Measurements from ENCODE around the gene BCKDHB.
A peak's percentile ranks its signal among the peaks of the same experiment; 100 is the strongest.

Gene BCKDHB

DNA sequence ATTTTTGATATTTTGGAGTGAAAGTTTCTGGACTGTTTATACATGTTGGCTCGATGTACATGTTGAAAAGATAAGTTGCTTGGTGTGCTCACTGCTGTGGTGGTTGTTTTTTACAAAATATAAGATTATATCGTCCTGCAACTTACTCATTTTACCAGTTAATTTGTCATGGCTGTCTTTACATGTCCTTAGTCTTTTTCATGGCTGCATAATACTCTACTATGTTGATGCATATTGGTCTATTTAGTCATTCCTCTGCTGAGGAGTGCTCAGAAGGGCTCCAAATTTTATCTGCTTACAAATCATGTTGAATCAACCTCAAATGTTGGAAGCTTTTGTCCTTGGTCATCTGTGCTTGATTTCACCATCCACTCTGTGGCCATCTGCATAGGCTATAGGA, 164.6 kb downstream of the BCKDHB start:
- no peak for DNase-seq

DNA sequence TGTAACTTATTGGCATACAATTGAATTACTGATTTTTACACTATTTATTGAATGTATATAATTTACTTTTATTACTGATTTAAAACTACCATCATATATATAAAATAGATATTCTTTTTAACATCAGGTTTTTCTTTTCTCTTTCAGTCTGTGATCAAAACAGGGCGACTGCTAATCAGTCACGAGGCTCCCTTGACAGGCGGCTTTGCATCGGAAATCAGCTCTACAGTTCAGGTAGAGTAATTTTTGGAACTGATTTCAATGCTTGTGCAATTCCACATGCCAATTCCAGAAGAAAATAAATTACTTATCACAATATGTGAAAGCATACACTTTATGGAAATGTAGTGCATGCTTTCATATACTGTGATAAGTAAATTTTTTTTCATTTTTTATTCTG, 166.5 kb downstream of the BCKDHB start:
- DNase-seq = no peak

DNA sequence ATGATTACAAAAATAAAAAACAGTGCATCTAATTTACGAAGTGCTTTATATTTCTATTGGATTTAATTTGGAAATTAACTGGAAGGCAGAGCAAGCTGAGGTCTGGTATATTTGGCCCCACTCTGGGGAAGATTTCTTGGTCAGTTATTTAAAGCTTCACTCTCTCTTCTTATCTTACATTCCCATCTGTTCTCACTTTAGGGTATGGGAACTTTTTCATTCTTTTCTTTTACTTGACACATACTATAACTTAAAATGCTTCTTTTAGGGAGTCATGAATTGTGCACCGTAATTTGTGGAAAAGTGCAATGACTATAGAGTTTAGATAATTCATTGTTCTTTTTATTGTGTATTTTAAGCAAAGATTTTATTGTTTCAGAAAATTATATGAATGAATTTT, 170.4 kb downstream of the BCKDHB start:
- no peak for DNase-seq

DNA sequence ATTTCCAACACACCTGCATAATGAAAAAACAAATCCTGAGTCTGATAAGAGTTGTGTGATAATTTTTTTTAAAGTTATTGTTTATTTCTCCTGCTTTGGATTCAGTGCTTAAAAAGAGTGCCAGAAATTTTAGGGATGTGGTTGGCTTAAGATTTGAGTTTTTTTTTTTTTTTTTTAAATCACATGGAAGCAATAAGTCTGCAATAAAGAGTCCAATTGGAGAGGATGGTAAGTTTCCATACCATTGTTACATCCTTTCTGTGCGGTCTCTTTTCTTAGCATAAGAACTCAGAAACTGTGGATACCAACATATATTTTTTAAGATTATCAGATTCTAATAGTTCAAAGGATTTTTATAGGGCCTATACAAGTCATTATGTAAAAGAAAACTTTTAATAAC, 171.0 kb downstream of the BCKDHB start:
- no peak for DNase-seq

DNA sequence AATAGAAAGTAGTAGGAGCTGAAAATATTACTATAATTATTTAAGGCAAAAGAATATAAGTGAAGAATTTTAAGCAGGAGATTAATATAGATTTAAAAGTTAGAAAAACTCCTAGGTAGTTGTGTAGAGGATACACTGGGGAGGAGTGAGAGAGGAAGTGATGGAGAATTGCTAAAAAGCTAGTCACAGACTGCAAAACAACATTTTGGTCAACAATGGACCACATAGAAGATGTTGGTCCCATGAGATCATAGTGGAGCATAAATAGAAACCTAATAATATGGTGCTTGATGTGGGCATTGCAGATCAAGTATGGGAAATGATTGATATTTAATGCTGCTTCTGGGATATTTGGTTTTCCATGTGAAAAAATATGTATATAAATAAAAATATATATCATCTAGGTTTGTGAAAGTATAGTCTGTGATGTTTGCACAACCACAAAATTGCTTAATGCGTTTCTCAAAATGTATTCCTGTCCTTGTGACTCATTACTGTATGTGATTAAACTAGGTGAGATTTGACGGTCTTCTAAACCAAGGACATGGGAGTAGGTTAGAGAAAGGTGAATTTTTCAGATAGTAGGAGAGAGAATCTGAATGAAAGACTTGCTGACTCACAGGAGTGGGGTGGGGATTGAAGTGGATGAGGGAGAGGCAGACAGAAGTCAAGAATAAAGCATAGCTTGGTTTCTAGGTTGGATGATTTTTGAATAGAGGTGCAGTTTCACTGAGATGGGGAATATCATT, 174.0 kb downstream of the BCKDHB start:
- DNase-seq = peak; percentile 11

DNA sequence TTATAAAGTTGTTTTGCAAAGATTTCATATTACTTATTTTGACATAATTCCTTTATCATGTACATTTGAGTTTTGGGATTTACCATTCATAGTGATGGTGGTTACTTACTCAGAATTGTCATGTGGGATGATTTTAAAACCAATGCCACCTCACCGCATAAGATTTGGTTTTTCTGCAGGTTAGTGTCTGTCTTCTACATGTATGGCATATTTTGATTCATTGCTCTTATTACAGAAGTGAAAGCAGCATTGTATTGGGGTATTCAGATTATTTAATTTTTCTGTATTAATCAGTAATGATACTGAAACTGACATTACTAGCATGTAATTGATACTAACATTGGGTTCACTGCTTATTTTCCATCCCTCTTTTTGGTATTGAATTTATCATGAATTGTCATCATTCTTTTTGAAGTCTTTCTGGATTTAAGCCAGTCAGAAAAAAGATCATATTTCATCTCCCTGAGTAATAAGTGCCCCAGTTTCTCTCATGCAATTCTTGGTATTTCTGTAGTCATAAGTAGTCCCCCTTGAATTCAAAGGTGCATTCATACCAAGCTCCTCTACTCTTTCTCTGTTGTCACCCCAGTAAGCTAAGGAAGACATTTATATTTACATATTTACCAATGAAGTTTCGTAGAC, 176.6 kb downstream of the BCKDHB start:
- no peak for DNase-seq

DNA sequence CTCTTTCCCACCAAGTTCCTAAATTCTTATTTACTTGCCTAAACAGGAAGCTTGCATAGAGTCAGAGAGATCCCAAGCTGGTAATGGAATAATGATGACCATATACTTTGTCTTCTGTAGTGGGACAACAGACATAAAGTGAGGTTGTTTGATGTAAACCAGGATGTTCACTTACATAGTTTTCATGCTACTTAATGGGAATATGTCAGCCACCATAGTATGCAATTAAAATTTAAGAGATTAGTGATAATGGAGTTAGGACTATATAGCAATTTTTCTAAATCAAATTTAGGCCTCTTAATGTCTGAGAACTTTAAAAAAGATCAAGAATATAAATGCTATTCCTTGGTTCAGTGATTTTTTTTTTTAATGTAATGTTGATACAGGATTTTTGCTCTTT, 180.6 kb downstream of the BCKDHB start:
- DNase-seq = no peak

DNA sequence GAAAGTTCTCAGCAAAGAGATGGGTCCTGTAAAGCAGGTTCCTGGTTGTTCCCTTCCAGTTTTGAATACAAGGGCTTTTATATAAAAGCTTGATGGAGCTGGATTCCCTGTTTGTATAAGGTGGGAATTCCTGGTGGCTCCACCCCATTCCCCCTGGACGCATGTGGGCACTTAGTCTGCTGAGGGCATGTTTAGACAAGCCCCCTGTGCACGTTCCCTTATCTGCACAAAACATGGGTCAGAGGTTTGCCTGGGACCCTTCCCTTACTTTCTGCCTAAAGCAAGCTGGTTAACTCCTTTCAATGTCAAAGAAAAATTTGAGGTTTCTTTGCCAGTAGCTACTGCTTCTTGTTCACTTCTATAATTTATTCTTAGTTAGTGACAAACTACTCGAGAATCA, 181.1 kb downstream of the BCKDHB start:
- no peak for DNase-seq

DNA sequence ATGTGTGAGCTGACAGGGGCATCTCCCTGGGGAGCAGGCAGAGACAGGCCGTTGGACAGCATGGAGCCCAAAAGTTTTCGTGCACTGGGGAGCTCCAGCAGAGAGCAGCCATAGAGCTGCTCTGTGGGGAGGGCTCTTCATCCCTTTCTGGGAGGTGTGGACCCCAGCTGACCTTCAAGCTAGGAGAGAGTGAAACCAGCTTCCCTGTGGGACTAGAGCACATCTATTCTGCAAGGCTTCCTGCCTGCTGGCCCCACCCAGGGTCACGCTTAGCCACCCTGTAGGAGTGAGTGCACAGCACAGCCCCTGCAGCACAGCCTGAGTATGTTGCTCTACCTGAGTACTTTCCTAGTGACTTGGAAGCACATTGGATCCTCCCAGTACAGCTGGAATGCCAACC, 183.3 kb downstream of the BCKDHB start:
- no peak for DNase-seq

DNA sequence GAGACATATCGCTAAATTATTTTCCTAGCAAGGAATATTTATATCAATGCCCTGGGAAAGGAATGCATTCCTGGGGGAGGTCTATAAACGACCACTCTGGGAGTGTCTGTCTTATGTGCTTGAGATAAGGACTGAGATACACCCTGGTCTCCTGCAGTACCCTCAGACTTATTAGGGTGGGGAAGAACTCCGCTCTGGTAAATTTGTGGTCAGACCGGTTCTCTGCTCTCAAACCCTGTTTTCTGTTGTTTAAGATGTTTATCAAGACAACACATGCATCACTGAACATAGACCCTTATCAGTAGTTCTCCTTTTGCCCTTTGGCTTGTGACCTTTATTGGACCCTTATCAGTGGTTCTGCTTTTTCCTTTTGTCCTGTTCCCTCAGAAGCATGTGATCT, 188.1 kb downstream of the BCKDHB start:
- DNase-seq = peak; percentile 50

DNA sequence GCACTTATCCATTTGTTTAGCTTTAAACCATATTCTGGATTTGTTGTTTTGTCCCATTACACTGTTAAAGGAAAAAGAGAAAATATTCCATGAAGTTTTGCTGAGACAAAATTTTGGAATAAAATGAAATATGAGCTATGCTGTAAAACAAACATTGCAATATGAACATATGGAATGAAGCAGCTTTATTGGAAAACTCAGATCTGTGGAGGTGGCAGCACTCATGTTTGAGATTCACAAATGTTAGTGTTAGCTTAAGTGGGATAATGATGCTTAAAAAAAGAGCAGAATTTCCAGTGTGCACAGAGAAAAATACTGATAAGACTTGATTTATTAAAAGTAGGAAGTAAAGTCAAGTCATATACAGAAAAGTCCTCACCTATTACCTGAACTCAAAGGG, 196.2 kb downstream of the BCKDHB start:
- no peak for DNase-seq

DNA sequence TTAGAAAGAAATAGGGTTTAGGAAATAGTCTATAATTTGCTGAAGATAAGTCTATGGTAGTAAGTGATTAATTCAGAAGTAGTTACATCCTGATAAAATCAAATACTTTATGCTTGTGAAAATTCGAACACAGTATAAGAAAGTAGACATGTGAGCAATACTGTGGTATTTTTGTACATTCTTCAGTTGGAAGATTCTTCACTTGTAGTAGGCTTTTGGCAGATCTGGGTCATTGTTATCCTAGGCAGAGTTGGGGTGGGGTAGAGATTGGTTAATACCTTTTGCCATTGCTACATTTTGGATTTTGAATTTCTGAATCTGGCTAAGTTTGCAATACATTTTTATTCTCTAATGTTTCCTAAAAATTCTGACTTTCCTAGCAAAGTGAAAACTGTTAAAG, 197.5 kb downstream of the BCKDHB start:
- DNase-seq = no peak

DNA sequence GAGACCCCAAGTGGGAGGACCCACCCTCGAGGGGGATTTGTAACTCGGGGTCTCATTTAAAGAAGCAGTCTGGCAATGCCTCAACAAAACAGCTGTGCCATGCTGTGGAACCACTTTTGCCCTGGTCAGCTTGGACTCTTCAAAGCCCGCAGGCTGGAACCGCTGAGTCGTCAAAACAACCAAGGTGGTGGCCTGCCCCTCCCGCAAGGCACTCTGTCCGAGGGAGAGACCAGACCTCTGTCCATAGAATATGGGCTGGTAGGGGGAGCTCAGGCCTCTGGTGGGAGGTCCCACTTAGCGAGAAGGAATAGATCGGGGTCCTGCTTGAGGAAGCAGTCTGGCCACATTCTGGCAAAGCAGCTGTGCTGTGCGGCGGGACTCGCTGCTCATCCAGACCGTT, 208.1 kb downstream of the BCKDHB start:
- DNase-seq = no peak

DNA sequence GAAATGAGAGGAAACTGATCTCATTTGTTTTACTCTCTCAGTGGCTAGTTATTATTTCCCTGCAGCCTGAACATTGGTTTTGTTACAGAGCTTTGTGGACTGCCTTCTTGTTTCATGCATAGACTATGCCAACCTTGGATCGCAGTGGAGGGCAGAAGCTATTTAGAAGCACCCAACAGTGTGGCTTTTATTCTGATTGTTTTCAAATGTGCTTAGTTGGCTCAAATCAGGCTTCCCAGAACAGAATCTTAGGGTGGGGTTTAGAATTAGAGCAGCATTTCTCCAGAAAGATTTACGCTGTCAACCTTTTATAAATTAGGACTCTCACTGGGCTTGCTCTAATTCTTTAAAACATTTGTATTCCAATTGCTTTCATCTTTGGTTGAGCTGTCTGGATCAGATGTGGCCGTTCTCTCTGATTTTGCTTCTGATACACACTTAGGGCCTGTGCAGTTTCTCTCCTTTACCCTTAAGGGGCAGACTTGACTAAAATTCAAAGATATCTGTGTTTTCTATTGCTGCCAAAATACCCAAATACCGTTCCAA, 210.3 kb downstream of the BCKDHB start:
- DNase-seq = no peak

DNA sequence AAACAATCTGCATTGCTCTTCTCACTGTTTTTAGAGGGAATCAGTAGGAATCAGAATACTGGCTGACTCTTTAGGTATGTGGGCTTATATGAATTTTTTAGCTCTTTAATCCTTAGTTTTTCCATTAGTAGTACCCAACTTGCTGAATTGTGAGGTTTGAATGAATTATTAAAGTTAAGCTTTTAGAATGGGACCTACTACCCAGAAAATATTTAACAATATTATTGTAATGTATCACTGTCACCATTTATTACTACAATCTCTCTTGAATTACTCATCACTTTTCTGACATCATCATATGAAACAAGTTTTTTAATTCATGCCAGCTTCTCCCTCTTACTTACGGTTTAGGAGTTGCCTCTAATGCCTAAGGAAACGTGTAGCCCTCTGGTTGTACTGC, 212.7 kb downstream of the BCKDHB start:
- DNase-seq = no peak

DNA sequence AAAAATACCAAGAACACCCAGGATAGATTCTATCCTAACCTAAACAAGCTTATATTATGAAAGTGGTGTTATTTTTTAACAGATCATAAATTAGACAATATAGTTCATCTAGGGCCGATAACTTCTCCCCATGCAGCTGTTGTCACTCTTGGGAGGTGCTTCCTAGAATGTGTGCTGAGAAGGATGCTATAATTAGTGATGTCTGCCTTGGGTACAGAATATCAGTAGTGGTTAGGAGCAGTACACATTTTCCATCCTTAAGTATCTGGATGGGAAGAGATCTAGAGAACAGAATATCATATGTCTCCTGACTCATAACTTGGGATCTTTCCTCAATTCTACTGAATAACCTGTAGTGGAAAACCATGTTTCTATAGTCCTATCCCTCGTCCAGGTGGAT, 214.5 kb downstream of the BCKDHB start:
- no peak for DNase-seq

DNA sequence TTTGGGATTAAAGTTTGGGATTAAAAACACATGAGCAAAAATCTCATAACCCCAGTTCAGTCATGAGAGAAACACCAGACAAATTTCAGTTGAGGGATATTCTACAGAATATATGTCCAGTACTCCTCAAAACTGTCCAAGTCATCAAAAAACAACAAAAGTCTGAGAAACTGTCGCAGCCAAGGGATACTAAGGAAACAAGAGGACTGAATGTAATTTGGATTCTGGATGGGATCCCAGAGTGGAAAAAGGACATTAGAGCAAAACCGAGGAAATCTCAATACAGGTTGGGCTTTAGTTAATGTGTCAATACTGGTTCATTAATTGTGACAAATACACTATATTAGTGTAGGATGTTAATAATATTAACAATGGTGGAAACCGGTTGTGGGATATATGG, 219.3 kb downstream of the BCKDHB start:
- DNase-seq = no peak

DNA sequence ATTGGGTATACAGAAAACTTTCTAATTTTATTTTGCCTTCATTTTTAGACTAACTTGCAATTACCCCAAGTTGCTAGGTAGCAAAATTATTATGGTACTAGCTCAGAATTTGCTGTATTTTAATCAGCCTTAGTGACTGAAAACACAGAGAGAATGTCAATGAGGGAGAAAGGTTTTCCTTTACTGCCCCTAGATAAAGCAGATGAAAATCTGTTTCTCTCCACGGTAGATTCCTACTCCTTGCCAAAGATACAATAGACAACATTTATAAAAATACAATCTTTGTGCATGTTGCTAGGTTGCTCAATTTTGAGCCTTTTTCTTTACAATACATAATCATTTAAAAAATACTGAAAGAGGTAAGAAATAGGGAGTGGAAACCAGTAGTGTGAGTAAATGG, 222.2 kb downstream of the BCKDHB start:
- DNase-seq = no peak

DNA sequence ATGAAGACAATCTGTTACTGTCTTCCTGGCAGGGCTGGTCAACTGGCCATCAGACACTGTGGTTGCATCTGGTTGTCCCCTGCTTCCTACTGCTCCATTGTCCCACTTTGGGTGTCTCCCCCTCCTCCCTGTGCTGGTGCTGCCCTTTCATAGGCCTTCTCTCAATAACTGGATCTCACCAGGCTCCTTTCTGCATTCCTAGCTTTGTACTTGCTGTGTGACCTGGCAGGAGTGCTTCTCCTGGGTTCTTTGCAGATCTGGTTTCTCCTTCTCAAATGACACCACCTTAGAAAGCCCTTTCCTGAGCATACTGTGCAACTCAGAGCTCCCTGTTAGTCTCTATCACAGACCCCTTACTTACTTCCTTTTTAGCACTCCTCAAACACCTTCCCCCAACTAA, 223.0 kb downstream of the BCKDHB start:
- DNase-seq = no peak

DNA sequence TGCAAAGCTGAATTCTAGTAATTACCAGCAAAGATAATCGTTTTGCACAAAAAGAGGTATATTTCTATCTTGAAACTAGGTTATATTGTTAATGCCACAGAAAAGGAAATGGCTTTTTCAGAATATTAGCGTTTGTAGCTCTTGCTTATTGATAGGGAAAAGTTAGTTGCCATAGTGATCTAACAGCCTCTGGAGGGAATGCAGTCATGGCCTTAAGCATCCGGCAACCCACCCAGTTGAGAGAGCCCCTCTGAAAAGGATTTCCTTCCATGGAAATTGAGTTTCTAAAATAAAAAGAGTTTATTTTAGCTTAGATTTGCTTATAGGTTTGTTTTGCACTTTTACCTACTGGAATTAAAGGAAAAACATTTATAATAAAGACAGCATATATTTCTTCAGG, 224.5 kb downstream of the BCKDHB start:
- DNase-seq = no peak

DNA sequence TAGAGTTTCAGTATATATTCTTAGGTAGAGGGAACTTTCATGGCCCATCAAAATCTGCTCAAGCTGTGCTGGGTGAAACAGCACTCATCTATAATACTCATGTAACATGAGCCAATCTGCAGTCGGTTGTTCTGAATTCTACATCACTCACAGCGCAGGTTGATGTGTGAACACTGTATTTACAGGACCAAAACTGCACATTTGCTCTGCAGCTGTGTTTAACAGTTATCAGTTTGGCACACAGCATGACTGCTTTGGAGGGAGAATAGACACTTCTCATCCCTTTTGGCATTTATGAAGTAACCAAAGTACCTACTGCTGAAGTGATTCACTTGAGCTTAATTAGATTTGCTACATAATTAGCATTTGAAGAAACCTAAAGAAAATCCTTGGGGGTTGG, 225.1 kb downstream of the BCKDHB start:
- no peak for DNase-seq

DNA sequence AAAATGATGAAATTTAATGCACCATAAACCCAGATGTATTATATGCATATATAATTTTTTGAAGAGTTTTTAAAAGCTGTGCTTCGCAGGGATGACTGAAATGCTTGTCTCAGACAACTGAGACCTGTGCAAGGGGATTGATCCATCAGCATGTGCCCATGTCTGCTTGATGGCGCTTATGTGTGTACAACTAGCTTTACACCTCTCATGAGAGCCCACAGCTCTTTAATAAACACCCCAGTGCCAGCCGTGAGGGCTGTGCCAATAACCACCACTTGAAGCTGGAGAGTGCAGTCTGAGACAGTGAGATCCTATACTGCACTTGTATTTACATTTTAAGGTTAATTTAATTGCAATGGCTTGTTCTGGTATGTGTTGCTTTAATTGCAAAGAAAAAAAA, 225.5 kb downstream of the BCKDHB start:
- DNase-seq = no peak

DNA sequence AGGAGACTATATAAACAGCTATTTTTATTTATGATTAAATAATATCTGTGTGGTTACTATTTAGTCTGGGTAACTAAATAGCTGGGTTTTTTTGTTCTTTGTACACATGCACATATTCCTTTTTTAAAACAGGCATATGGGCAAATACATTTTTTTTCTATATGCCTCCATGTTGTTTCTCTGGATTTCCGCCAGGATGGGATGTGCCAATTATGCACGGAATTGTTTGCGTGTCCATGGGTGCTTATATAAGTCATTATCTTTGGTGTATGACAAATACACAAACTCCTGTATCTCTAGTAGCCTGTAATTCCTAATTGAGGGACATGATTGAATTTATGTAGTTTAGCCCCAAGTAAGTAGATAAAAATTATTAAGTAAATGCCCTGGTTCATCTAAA, 226.9 kb downstream of the BCKDHB start:
- no peak for DNase-seq

DNA sequence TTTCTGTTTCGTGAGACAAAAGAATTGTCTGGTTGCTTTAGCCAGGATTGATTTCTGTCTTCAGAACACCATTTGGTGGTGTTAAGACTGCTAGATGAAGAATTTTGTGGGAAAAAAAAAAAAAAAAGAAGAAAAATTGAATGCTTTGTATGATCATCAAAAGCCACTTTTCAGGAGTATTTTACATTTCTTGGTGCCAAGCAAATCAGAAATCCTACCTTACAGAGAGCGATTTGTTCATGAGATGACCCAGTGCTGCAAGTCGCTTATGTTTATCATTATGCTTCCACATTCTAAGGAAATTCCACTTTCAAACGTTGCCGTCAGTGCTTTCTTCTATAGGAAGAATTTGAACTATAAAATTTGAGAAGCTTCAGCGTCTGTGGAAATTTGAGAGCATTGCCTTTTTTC, 228.7 kb downstream of the BCKDHB start:
- DNase-seq = no peak

DNA sequence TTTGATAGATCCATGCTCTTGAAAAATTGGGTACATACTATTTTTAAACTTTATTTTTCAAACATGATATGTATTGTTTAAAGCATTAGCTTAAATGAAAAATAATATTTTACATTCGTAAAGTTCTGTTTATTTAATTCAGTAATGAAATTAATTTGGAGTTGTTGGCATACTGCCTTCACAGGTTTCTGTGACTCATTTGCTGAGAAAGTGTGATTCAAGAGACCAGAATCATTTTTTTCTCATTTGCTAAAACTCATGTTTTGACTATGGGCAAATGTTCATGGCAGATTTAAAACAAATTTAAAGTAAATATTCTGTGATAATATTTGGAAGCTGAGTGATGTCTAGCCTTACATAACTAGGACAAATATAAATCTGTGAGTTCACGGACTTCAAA, 230.4 kb downstream of the BCKDHB start:
- DNase-seq = no peak

Data from MV-4-11 (cell line).